CD4-positive, alpha-beta T cell treated with Interleukin-4 for 4 hours (primary cell): ENCODE measurements around the gene MGST2.
"Not testable (repeated sequence)": the region's sequence is repeated elsewhere in the genome, so short reads cannot be mapped to it uniquely, and the experiment has no call there.

ENCODE experiments used
- DNase-seq: peaks from one replicate; pipeline ENCODE4 v3.0.0-alpha.2; 2020

MGST2 gene

DNA sequence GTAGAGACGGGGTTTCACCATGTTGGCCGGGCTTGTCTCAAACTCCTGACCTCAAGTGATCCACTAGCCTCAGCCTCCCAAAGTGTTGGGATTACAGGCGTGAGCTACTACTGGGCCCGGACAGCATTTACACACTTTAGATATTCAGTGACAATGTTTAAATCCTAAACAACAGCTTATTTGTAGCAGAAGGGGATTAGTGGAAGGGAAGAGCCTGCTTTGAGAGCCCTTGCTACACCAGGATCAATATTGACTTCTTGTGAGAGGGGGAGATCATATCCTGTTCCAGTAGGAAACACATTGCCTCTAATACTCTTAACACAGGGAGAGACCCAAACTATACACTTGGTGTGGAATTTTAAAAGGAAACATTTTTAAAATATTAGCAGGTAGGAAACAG, 7.1 kb downstream of the MGST2 start:
- no peak for DNase-seq

DNA sequence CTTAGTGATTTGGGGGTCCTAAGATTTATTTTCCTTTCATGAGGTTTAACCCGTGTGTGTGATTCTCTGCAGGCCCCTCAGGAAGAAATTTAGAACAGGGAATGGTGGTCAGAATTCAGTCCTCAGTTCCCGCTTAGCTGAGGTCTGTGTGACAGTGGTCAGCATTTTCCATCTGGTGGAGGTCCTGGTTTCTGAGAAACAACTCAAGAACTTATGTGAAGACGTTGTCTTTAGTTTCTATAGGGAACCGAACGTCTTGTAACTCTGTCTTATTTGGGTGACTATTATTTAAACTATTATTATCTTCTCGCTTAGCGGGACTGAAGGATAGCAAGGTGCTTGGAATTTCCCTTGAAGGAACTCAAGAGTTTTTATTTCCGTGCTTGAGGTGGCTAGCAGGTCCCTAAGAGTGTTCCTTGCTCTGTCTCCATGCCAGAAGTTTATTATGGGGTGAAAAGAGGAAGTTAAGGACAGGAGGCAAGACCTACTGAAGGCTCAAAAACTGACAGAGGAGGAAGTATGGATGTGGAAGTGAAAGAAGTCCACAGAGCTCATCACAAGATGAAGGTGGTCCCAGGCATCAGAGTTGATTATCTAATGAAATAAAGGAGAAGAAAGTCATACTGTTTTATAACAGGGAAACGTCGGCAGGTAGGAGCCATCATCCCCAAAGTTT, 9.4 kb downstream of the MGST2 start:
- DNase-seq, result peak; percentile 11

DNA sequence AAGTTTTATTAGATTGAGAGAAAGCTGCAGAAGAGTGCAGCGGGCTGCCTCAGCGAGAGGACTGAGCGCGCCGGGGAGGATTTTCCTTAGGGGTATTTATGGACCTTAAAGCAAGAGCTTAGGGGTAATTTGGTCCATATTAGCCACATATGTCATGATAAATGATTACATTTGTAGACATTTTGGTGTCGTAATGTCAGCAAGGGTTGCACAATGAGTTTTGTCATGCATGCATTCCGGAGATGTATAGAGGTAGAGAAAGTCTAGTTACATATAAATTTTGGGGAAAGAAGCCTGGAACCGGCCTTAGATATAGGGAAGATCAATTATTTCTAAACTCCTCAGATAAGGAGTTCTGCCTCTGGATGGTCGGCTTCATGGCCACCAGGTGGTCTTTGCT, 10.0 kb downstream of the MGST2 start:
- DNase-seq, result no peak

DNA sequence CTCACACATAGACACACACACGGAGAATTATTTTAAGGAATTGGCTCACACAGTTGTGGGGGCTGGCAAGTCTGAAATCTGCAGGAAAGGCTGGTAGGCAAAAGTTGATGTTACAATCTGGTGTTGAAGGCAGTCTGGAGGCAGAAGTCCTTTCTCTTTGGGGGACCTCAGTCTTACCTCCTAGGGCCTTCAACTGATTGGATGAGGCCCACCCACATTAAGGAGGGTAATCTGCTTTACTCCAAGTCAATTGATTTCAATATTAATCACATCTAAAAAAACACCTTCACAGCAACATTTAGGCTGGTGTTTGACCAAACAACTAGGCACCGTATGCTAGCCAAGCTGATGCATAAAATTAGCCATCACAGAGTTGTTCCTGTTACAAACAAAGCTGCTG, 10.7 kb downstream of the MGST2 start:
- no peak for DNase-seq

DNA sequence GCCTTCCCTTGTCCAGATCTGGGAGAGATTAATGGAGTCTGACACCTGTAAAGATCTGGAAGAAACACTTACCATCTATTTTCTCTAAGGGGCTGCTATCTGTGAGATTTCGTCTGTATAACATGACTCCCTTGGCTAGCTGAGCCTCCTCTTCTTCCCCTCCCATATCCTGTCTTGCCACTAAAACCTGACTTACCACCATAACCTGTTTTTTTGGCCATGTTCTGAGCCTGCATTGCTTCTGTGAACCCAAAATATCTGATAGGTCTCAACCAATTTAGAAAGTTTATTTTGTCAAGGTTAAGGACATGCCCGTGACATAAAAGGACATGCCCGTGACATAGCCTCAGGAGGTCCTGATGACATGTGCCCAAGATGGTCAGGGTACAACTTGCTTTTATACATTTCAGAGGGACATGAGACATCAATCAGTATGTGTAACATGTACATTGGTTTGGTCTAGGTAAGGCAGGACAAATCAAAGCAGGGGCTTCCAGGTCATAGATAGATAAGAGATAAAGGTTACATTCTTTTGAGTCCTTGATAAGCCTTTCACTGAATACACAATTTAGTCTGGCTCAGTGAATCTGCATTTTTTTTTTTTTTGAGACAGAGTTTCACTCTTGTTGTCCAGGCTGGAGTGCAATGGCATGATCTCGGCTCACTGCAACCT, 11.4 kb downstream of the MGST2 start:
- DNase-seq, result no peak

DNA sequence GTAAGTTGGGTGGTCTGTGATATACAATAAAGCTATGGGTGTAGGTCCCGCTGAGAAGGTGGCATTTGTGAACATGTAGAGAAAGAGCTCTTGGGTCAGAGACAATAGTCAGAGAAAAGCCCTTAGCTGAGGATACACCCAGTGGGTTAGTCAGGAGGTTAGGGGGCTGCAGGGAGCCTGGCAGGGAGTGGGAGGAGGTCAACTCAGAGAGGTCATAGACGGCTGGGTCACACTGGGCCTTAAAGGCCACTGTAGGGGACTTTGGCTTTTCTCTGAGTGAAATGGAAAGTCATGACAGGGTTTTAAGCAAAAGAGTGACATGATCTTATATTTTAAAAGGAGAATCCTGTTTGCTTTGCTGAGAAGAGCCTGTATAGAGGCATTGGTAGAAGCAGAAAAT, 16.7 kb downstream of the MGST2 start:
- no peak for DNase-seq

DNA sequence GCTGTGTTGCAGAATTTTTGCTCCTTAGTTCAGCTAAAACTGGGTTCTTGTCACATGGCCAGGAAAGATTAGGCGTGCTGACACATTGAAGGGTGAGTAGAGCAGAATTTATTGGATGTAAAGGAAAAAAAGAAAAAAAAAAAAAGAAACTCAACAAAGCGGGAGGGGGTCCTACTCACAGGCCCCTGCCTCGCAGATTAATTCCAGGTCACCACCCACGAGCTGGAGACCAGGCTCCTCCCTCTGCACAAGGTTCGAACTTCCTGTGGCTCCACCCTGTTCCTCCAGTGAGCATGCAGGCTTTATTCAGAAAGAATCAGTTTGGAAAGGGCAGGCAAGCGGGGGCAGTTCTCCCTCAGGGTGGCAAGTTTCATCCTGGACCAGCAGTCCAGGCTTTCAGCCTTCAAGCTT, 17.1 kb downstream of the MGST2 start:
- no peak for DNase-seq

DNA sequence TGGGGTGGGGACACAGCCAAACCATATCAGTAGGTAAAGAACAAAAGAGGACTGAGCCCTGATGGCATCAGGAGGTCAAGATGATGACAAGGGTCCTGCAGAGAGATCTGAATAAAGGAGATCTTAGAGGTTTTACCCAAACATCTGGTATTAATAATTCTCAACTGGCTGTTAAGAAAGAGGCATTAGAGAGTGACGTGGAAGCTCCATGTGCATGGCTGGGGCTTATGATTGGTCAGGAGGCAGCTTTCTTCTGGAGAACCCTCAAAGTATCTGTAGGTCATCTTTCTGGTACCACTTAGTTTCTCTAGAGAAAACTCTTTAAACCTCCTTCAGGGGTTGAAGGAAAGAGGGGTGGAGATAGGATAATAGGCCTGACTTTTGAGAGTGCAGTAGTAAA, 18.7 kb downstream of the MGST2 start:
- no peak for DNase-seq

DNA sequence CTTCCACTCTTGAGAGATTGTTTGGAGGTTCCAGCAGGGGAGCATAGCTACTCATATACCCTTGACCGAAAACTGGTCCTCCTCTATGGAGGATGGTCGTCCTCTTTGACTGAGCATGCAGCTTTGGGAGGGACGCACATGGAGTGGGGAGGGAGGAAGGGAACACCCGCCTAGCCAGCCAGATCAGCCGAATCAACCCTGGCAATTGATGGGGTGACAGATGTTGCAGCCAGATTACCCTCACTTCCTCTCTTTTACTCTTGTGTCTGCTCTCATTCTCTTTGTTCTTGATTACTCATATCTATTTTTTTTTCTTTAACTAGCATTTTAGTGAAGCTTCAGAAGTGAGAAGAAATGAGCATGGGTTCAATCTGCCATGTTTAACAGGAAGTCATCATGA, 19.6 kb downstream of the MGST2 start:
- DNase-seq, result no peak

DNA sequence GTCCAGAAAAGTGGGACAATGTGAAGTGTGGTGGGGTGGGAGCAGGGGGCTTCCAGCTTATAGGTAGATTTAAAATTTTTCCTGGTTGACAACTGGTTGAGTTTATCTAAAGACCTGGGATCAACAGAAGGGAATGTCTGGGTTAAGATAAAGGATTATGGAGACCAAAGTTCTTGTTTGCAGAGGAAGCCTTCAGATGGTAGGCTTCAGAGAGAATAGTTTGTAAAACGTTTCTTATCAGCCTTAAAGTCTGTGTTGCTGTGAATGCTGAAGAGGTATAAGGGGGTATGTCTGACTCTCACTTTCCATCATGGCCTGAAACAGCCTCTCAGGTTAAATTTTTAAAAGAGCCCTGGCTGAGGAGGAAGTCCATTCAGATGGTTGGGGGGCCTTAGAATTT, 20.5 kb downstream of the MGST2 start:
- DNase-seq, result no peak

DNA sequence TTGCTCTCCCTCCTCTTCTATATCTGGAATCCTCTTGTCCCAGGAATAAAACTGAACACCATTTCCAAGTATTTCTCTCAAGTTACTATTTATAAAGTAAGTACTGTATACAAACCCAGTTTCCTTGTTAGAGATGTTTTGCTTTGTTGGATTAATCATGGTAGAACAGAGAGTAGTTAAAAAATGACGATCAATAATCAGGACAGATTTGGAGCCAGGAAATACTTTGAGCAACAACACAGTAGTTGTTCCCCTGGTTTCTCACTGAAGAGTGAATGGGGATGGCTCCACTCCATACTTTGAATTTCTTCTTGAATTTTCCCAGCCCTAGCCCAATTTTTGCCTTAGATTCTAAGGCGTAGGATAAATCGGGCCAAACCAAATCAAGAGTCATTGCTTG, 21.4 kb downstream of the MGST2 start:
- no peak for DNase-seq

DNA sequence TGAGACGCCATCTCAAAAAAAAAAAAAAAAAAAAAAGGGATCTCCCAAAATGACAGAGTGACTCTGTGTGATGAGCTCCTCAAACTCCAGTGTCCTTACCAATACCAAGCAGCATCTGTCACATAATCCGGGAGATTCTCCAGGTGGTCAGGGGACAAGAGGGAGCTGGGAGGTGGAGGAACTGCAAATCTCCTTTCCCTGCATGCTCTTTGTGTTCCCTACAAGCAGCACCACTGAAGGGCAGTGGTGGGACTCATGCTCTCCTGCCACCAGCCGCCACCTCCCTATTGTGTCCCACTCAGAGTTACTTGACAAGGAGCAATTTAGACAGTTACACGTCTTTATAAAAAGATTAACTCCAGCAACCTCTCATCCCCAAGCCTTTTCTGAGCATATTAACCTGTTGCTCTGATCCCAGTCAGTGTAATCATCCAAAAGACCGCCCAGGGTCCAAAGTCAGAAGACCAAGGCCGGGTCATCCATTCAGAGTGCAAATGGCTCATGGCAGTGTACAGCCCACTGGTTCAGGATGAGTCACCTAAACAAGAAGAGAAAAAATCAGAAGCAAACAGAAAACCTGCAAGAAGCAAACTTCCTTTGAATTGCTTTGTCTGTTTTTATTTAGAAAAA, 23.6 kb downstream of the MGST2 start:
- DNase-seq, result no peak

DNA sequence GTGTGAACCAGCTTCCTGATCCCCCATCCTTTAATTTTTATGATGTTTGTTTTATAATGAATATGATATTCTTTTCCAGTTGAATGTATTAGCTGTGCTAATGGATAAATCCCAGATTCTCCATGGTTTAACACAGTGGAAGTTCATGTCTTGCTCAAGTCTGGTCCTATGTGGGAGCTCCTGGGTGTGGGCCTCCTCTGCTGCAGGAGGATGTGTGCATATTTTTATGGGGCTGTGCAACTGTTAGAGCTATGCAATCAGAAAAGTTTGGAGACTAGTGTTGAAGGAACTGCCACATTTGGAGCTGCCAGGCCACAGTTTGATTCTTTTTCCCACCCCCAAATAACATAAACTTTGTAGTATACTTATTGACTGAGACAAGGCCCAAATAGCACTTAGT, 24.8 kb downstream of the MGST2 start:
- DNase-seq, result no peak

DNA sequence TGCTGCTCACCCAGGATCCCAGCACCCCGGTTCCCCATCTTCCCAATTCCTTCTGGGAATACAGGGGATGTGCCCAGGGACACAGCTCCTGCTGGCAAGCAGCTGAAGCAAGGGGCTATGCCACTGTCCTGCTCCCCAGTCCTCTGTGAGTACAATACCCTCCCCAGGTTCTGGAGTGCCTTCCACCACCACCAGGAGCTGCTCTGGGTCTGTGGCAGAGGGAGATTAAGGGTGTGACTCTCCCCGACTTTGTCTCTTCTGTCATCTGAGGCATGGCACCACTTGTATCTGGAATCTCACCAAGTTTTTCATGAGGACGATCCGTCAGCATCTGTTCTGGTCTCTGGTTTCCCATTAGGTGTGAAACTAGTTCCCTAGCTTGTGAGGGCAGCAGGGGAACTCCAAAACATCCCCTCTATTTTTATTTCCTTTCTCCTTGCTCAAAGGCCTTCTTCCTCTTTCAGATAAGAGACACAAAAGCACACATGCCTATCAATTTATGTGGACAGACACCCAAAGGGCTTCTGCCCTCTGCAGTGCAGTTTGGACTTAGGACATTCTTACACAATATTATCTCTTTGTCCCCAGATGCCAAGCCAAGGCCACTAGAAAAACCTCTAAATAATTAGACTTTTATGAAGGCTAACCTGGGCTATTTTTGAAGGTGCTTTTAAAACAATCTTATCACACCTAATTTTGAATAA, 26.8 kb downstream of the MGST2 start:
- no peak for DNase-seq

DNA sequence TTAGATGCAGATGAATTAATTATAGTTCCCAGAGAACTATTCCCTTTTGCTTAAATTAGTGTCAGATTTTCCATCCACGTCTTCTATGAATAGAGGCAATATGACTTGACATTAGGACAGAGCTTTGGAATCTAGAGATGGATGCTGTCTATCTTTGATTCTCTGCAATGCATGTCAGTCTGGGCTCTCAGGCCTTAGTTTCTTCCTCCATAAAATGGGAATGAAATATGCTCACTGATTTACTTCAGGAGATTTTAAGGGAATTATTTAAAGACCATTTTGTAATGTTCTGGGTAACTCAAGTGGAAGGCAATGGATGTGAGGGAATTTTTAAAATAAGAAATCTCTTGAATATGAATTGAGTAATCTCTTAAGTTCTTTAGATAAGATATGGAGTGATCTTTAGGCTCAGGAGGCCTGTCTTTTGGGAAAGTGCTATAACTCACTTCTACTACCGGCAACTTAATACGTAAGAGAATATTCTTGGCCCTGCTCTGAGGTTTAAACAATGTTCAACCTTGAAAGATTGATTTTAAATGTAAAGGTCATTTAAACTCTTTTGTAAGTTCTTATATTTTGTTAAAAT, 29.0 kb downstream of the MGST2 start:
- no peak for DNase-seq

DNA sequence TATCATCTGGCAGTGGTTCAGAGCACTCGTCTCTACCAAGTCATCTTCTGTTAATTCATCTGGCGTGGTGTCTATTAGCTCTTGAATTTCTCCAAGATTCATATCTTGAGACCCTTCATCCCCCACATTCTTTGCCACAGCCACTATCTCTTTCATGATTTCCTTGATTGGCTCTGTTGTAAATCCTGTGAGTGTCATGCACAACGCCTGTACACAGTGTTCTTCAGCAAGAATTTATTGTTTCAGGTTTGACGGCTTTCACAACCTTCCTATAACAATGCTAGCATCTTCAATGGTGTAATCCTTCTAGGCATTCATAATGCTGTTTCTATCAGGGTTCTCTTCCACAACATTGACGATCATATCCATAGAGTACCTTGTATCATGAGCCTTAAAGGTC, 30.9 kb downstream of the MGST2 start:
- no peak for DNase-seq

DNA sequence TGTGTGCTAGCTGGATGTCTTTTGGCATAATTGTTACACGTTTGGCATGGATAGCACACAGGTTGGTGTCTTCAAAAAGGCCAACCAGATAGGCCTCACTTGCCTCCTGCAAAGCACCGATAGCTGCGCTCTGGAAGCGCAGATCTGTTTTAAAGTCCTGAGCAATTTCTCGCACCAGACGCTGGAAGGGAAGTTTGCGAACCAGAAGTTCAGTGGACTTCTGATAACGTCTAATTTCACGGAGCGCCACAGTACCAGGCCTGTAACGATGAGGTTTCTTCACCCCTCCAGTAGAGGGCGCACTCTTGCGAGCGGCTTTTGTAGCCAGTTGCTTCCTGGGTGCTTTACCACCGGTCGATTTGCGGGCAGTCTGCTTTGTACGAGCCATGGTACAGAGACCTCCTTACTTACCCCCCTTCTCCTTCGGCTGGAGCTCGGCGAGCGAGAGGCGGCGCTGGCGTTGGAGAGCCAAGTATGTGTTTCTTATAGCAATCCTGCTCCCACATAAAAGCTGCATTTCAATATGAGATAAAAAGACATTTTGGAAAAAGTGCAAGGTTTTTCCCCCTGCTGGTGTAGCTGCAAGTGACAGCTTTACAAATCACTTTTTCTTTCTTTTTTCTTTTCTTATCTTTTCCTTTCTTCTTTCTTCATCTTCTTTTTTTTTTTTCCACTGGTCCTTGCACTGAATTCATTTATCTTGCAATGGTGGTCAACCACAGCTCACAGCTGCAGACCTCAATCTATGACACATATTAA, 32.7 kb downstream of the MGST2 start:
- not testable (repeated sequence) for DNase-seq

DNA sequence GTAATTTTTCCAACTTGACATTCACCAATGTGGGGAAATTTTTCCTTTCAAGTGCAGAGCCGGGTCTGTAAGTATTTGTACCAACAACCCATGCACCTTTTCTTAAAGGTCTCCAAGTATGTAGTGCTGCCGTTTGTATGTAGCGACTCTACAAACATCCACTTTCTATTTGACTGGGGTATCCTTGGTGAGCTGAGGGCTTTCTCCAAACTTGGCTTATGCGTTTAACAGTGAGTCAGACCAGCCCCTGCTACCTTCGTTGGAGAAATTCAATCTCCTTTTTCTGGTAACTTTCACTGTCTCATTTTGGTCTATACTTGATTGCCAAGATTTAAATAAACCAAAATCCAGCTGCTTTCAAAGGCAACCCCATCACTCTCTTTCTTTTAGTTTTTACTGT, 34.9 kb downstream of the MGST2 start:
- DNase-seq, result no peak

DNA sequence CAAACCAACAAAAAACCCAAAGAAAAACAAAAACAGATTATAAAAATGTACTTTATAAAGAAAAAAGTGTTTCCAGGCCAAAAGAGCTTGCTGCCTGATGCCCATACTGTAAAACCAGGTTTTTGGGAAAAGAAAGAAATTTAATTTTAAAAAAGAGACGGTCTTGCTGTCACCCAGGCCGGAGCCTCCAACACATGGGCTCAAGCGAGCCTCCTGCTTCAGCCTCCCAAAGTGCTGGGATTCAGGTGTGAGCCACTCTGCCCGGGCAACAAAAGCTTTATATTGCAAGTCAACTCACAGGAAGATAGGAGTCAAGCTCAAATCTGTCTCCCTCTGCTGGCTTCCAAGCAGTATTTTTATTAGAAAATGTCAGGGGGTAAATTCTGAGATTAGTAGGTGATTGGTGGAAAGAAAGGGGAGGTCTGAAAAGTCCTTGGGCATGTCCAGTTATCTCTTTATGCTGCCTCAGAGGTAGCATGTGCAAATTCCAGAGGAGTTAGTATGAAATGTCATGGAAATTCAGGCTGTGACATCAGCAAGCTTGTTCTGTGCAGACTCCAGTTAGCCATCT, 39.4 kb downstream of the MGST2 start:
- no peak for DNase-seq

DNA sequence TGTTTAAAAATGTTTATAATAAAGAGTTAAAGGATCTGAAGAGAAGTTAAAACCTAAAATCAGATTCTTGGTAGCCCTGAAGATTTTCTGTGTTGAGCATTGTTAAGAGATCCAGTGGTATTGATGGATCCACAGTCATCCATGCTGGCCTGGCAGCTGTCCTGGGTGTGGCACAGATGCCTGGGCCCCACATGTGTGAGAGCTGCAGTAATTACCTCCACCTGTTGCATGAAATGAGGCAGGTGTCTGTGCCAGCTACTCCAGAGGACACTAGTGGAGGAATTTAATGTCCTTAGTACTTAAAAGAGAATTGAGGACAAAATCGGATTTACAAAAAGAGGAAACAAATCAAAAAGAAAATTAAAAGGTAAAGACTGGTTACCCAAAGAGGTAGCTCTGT, 44.0 kb downstream of the MGST2 start:
- DNase-seq, result no peak

DNA sequence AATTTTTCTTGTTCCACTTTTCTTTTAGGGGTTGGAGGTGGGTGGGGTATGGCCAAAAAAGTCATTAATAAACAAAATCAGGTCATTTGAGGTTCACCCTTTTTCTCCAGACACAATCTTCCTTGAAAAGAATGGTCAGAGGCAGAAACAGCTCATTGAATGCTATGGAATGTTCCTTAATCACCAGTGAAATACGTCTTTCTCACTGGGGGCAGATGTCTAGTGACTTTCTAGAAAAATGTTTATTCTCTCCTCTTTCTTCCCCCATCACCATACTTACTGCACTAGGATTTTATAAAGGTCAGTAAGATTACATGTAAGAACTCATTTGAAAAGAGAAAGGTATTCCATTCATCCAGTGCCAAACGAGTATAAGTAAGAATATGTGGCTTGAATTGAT, 44.5 kb downstream of the MGST2 start:
- no peak for DNase-seq

DNA sequence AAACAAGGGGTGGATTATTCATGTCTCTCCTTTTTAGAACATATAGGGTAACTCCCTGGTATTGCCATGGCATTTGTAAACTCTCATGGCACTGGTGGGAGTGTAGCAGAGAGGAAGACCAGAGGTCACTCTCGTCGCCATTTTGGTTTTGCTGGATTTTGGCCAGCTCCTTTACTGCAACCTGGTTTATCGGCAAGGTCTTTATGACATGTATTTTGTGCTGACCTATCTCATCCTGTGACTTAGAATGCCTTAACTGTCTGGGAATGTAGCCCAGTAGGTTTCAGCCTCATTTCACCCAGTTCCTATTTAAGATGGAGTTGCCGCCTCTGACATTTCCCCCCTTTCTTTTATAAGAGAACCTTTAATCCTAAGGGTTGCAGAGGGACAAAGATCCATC, 45.8 kb downstream of the MGST2 start:
- DNase-seq, result no peak
